Large intestine (tissue), 3 donors: ENCODE data around the gene SLC35E4. TPM values are rescaled to one million over a fixed set of nuclear protein-coding genes. Genes with fewer than 3 reads are reported as not detected.

Experiments used
- DNase-seq, 2 donors: peaks; one replicate each; pipeline versions ENCODE4 v3.0.0 to v3.0.0-alpha.2; 2013
- H3K27ac ChIP-seq: one replicate; pipeline ENCODE4 v1.5.1; 2013; ENCODE audit warnings: low read length
- H3K27me3 ChIP-seq: 2 replicates; pipeline ENCODE4 v1.6.1; 2013; ENCODE audit warnings: low read length; ENCODE audit not compliant: control insufficient read depth, insufficient read depth
- H3K36me3 ChIP-seq: 2 replicates; pipeline ENCODE4 v1.6.1; 2013; ENCODE audit warnings: low read length; ENCODE audit not compliant: control insufficient read depth, insufficient read depth
- H3K4me1 ChIP-seq: one replicate; pipeline ENCODE4 v1.6.1; 2013; ENCODE audit warnings: low read length; ENCODE audit not compliant: control insufficient read depth, insufficient read depth
- H3K4me3 ChIP-seq: one replicate; pipeline ENCODE4 v1.5.1; 2013; ENCODE audit warnings: low read length
- H3K9me3 ChIP-seq: one replicate; pipeline ENCODE4 v1.6.1; 2013; ENCODE audit warnings: mild to moderate bottlenecking, low read depth, low read length, moderate library complexity; ENCODE audit not compliant: control insufficient read depth
- WGBS: methylation state at CpG from one replicate; pipeline ENCODE4 v1.1.5; 2013; ENCODE audit warnings: low lambda C conversion rate; ENCODE audit not compliant: insufficient coverage; 5-methylcytosine and 5-hydroxymethylcytosine counted together
- polyA plus RNA-seq: library from polyadenylated mRNA; unstranded; fragments of 120-200 nt; gene quantifications from one replicate; pipeline ENCODE4 v1.2.1, GENCODE V29; 2013

The SLC35E4 gene
- polyA plus RNA-seq, 1 donor, result 1.2 TPM

GRCh38 chr22:30648825-30649224, 13.2 kb downstream of the SLC35E4 start:
- Histone ChIP-seq H3K36me3 (no peaks in the 10 kb centered on the region), H3K27me3 (no peaks in the 10 kb centered on the region)
- DNase-seq, result no peak

GRCh38 chr22:30649430-30650007, 13.9 kb downstream of the SLC35E4 start:
- WGBS, result no CpG with 5 or more reads among the region's 7 CpGs
- Histone ChIP-seq H3K9me3 (peaks cover 3% of the 10 kb centered on the region), H3K4me1 (peaks cover 5% of the 10 kb centered on the region), H3K27ac (no peak overlapping the region), H3K4me3 (no peak overlapping the region), H3K36me3 (no peaks in the 10 kb centered on the region), H3K27me3 (no peaks in the 10 kb centered on the region)
- peak in 1 of 2 donors; percentile 41 for DNase-seq

More at GRCh38 chr22:30648825-30649224, 13.2 kb downstream of the SLC35E4 start:
- Histone ChIP-seq H3K27ac (no peak overlapping the region), H3K4me1 (peaks cover 5% of the 10 kb centered on the region), H3K4me3 (no peak overlapping the region), H3K9me3 (peaks cover 3% of the 10 kb centered on the region)
- WGBS, result no CpG with 5 or more reads among the region's 3 CpGs

GRCh38 chr22:30650508-30651116, 15.0 kb downstream of the SLC35E4 start:
- peak in 1 of 2 donors; percentile 24 for DNase-seq
- no peak overlapping the region for H3K4me3 ChIP-seq
- peaks cover 3% of the 10 kb centered on the region for H3K9me3 ChIP-seq
- H3K27ac ChIP-seq, result no peak overlapping the region
- 17% methylated on average over 1 of the region's 5 CpGs for WGBS
- H3K36me3 ChIP-seq, result no peaks in the 10 kb centered on the region
- no peaks in the 10 kb centered on the region for H3K27me3 ChIP-seq
- H3K4me1 ChIP-seq, result peaks cover 5% of the 10 kb centered on the region

GRCh38 chr22:30652852-30653251, 17.3 kb downstream of the SLC35E4 start:
- Histone ChIP-seq H3K27me3 (no peaks in the 10 kb centered on the region), H3K27ac (no peak overlapping the region), H3K4me3 (no peak overlapping the region), H3K4me1 (peaks cover 5% of the 10 kb centered on the region), H3K36me3 (no peaks in the 10 kb centered on the region), H3K9me3 (no peaks in the 10 kb centered on the region)
- 60% methylated on average over 1 of the region's 2 CpGs for WGBS
- no peak for DNase-seq

GRCh38 chr22:30654361-30654760, 18.8 kb downstream of the SLC35E4 start:
- Histone ChIP-seq H3K4me3 (no peak overlapping the region), H3K27me3 (no peaks in the 10 kb centered on the region), H3K36me3 (no peaks in the 10 kb centered on the region), H3K4me1 (peaks cover 5% of the 10 kb centered on the region), H3K9me3 (no peaks in the 10 kb centered on the region), H3K27ac (no peak overlapping the region)
- no peak for DNase-seq
- WGBS, result no CpG with 5 or more reads among the region's 14 CpGs

DNA sequence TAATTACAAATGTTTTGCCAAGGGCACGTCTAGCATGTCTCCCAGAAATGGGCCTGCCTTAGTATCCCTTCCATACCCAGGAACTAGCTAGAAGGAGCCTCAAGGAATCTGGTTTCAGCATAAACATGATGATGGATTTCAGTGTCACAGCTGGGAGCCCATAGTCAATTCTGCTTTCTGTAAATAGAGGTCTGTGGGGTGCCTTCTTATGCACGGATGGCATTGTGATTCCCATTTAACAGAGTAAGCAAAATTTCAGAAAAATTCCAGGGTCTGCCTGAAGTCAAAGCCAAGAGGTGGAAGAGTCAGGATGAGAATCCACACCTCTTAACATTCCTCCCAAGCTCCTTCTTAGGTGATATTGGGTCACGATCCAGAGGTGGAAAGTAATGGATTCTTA, 20.0 kb downstream of the SLC35E4 start:
- no CpG with 5 or more reads among the region's 3 CpGs for WGBS
- no peaks in the 10 kb centered on the region for H3K36me3 ChIP-seq
- H3K4me3 ChIP-seq, result no peak overlapping the region
- peaks cover 3% of the 10 kb centered on the region for H3K4me1 ChIP-seq
- no peaks in the 10 kb centered on the region for H3K9me3 ChIP-seq
- no peaks in the 10 kb centered on the region for H3K27me3 ChIP-seq
- DNase-seq, result no peak
- no peak overlapping the region for H3K27ac ChIP-seq

GRCh38 chr22:30662040-30662439, 26.5 kb downstream of the SLC35E4 start:
- Histone ChIP-seq H3K4me1 (peaks cover 7% of the 10 kb centered on the region), H3K27me3 (no peaks in the 10 kb centered on the region), H3K4me3 (no peak overlapping the region), H3K27ac (no peak overlapping the region), H3K9me3 (no peaks in the 10 kb centered on the region), H3K36me3 (peaks cover 16% of the 10 kb centered on the region)
- no peak for DNase-seq
- no CpG with 5 or more reads among the region's 4 CpGs for WGBS

- no peaks in the 10 kb centered on the region for H3K9me3 ChIP-seq
- peaks cover 12% of the 10 kb centered on the region for H3K4me1 ChIP-seq
- WGBS, result no CpG with 5 or more reads among the region's 13 CpGs
- no peak overlapping the region for H3K27ac ChIP-seq
- peaks cover 16% of the 10 kb centered on the region for H3K36me3 ChIP-seq
- no peak overlapping the region for H3K4me3 ChIP-seq
- no peaks in the 10 kb centered on the region for H3K27me3 ChIP-seq
- no peak for DNase-seq
Observed at GRCh38 chr22:30664798-30665197, 29.2 kb downstream of the SLC35E4 start.

GRCh38 chr22:30665266-30665665, 29.7 kb downstream of the SLC35E4 start:
- Histone ChIP-seq H3K36me3 (peaks cover 16% of the 10 kb centered on the region), H3K27me3 (no peaks in the 10 kb centered on the region), H3K4me1 (peaks cover 12% of the 10 kb centered on the region), H3K9me3 (no peaks in the 10 kb centered on the region), H3K27ac (no peak overlapping the region), H3K4me3 (no peak overlapping the region)
- DNase-seq, result no peak
- 78% methylated on average over 1 of the region's 2 CpGs for WGBS

DNA sequence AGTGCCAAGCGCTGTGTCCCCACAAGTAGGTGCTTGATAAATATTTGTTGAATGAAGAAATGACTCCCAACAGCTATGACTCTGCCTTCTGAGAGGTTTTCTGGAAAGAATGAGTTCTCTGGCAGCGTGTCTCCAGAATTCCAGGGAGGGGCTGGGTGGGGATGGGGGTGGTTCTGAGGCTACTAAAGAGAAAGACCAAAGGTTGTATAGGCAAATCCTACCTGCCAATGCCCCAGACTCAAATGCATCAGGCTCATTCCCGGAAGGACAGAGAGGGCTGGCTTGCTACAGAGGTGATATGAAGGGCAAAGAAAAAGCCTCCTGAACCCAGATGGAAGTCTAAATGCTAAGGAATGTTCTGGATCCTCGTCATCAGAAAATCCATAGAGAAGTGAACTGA, 30.2 kb downstream of the SLC35E4 start:
- peaks cover 12% of the 10 kb centered on the region for H3K4me1 ChIP-seq
- no peak for DNase-seq
- H3K4me3 ChIP-seq, result no peak overlapping the region
- no peak overlapping the region for H3K27ac ChIP-seq
- peaks cover 16% of the 10 kb centered on the region for H3K36me3 ChIP-seq
- H3K27me3 ChIP-seq, result no peaks in the 10 kb centered on the region
- WGBS, result no CpG with 5 or more reads among the region's 4 CpGs
- H3K9me3 ChIP-seq, result no peaks in the 10 kb centered on the region

GRCh38 chr22:30667107-30667493, 31.5 kb downstream of the SLC35E4 start:
- H3K4me3 ChIP-seq, result peak overlapping the region; percentile 65
- H3K4me1 ChIP-seq, result peaks cover 12% of the 10 kb centered on the region
- WGBS, result no CpG with 5 or more reads among the region's 18 CpGs
- peaks cover 14% of the 10 kb centered on the region for H3K36me3 ChIP-seq
- H3K27me3 ChIP-seq, result no peaks in the 10 kb centered on the region
- H3K27ac ChIP-seq, result peak overlapping the region; percentile 92
- no peaks in the 10 kb centered on the region for H3K9me3 ChIP-seq
- peak; percentile 78 to 92 for DNase-seq
